ENCODE data around the gene LGALS7B.
"Not testable (repeated sequence)": the region's sequence is repeated elsewhere in the genome, so short reads cannot be mapped to it uniquely, and the experiment has no call there.

The LGALS7B gene

DNA sequence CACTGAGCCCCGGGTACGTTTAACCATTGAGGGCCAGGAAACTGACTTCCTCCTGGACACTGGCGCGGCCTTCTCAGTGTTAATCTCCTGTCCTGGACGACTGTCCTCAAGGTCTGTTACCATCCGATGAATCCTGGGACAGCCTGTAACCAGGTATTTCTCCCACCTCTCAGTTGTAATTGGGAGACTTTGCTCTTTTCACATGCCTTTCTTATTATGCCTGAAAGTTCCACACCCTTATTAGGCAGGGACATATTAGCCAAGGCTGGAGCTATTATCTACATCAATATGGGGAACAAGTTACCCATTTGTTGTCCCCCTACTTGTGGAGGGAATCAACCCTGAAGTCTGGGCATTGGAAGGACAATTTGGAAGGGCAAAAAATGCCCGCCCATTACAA is 36.9 kb downstream of the LGALS7B start:
- DNase-seq: not testable (repeated sequence)

DNA sequence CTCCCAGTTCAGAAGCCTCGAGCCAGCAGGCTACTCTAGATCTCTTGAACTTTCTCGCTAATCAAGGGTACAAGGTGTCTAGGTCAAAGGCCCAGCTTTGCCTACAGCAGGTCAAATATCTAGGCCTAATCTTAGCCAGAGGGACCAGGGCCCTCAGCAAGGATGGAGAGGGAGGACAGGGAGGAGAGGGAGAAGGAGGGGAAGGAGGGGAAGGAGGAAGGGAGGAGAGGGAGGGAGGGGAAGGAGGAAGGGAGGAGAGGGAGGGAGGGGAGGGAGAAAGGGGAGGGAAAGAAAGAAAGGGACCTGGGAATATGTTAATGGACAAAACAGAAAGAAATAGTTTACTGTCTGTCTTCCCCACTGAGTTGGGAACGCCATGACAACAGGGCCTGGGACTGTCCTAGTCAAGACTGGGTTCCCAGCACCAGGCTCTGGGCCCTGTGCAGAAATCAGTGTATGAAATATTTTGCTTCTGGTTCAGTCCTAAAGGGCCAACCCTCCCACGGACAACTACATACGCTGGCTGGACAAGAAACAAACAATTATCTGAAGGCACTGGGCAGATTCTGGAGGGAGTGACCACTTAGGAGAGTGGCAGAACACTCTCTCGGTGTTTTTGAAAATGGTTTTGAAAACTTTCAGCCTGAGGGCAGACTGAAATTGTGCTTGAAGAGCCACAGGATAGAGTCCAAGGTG is 38.0 kb downstream of the LGALS7B start:
- DNase-seq: no peak

DNA sequence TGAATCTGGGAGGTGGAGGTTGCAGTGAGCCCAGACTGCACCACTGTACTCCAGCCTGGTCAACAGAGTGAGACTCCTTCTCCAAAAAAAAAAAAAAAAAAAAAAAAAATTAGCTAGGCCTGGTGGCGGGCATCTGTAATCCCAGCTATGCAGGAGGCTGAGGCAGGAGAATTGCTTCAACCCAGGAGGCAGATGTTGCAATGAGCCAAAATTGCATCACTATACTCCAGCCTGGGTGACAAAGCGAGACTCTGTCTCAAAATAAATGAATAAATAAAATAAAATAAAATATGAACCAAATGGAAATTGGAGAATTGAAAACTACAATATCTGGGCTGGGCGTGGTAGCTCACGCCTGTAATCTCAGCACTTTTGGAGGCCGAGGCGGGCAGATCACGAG is 40.2 kb downstream of the LGALS7B start:
- DNase-seq: not testable (repeated sequence)

DNA sequence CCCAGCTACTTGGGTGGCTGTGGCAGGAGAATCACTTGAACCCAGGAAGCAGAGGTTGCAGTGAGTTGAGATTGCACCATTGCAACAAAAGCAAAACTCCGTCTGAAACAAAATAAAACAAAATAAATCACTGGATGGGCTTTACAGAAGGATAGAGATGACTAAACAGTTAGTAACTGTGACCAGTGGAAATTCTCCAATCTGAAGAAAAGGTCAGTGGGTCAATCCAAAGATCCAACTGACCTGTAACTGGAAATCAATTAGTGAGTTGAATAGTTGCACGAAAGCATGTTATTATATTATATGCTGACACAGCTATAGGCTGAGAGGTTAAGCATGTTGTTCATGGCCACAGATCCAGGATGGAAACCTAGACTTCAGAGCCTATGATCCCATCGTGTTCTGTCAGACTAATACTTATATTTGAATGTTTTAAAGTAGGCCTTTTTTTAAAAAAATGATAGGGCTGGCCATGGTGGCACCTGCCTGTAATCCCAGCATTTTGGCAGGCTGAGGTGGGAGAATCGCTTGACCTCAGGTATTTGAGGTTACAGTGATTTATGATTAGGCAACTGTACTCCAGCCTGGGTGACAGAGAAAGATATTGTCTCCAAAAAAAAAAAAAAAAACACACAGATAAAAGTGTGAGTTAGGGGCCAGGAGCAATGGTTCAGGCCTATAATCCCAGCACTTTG is 41.2 kb downstream of the LGALS7B start:
- DNase-seq: no peak

DNA sequence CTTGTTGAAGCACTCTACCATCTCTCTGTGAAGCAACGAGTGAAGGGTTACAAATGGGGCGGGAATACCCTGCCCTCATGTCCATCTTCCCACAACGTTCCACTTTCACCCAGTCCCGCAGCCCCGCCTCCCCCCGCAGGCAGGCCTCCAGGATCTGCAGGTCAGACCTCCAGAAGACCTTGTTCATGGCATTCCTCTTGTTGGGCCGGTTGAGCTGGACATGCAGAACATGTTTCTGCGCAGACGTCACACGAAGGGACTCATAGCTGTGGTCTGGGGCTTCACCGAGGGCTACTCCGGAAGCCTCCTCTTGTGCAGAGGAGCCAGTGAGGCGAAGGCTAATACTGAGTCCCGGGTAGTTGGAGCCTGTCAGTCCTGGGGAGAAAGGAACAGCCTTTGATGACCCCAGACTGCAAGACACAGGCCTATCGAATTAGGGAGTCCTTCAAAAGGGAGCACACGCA is 42.2 kb downstream of the LGALS7B start:
- no peak for DNase-seq

DNA sequence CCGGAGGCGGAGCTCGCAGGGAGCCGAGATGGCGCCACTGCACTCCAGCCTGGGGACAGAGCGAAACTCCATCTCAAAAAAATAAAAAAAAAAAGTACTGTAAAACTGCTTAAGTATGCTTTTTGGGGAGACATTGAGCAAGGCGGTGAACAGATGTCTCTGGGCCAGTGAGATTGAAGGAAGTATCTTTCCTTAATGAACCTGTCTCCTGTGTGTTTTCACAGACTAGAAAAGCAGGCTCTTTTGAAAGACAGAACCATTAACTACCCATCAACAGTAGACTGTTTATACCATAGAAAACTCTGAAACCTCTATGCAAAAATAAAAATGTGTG is 44.1 kb downstream of the LGALS7B start:
- DNase-seq: no peak

DNA sequence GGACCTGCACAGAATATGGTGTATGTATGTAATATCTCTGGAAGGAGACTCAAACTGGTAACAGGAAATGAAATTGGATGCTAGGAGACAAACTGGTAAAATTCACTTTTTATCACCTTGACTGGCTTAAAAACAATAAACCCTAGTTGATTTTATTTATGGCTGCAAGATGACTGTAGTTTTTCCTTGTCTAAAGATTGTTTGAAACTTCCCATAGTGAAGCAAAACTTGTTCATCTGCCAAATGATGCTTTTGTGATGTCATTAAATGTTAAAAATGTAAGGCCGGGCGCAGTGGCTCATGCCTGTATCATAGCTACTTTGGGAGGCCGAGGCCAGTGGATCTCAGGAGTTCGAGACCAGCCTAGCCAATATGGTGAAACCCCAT is 45.1 kb downstream of the LGALS7B start:
- DNase-seq: no peak

DNA sequence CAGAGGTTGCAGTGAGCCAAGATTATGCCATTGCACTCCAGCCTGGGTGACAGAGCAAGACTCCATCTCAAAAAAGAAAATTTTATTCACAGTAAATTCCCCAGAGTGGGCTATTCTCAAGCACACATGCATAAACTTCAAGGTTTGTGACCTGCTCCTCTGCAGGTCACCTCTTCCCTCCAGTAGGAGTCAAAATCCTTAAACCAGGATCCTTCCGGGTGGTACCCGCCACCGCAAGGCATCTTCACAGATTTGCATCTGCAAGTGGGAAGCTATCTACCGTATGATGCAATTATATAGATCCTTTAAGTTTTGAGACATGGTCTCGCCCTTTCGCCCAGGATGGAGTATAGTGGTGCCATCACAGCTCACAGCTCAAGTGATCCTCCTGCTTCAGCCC is 45.6 kb downstream of the LGALS7B start:
- DNase-seq: no peak

DNA sequence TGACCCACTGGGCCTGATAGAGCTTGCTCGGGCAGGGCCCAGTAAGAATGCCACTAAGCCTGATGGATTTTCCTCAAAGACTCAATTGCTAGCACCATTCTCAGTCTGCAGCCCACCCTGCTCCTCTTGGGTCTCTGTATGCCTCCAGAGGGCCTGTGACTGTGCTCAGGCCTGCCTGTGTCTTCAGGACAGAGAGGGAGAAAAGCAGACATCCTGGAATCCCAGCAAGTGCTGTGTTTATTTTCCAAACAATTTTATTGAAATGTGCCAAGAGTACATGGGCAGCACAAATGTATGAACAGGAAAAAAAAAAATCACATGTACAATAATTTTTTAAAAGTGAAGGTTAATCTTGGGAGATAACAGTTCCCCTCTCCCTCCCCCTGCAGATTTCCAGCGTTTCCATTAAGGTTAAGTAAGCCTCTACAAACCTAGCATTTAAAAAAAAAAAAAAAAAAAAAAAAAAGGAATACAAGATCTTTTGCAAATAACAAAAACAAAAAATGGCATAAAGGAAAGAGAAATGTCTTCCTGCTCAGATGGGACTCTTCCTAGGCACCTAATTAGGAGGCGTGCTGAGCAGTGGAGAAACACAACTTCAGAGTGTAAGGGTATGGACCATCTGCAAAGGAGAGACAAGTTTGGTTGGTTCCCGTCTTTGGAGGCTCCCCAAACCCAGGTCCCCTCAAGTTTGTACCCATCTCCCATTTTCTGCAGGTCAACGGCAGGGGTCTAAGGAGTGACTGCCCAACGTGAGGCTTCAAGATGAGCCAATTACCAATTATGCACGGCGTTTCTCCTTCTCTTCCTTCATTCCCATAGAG is 47.4 kb downstream of the LGALS7B start:
- DNase-seq: no peak

DNA sequence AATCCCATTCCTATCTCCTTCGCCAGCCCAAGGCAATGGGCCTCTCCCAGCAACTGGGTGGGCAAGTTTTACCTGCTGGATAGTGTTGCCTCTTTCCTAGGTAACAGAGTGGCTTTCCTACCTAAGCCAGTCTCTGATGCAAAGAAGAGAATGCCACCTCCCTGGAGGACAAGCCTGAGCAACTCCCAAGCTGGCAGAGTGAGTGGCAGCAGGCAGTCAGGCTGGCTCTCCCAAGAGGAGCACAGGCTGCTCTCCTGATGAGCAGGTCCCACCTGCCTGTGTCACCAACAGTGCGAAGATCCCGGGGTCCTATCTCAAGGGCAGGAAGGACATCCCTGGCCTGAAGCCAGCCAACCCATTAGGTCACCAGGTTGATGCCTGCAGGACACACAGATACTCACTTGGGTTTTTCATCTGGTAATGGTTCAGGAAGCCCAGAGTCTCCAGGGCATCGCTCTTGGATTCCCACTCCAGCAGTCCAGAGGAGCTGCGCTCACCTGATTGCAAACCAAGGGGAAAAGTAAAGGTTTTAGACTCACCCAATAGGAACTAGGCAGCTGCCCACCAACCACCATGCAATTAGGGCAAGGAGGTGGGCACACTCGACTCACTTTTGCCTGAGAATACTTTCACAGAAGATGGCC is 48.1 kb downstream of the LGALS7B start:
- DNase-seq: no peak

DNA sequence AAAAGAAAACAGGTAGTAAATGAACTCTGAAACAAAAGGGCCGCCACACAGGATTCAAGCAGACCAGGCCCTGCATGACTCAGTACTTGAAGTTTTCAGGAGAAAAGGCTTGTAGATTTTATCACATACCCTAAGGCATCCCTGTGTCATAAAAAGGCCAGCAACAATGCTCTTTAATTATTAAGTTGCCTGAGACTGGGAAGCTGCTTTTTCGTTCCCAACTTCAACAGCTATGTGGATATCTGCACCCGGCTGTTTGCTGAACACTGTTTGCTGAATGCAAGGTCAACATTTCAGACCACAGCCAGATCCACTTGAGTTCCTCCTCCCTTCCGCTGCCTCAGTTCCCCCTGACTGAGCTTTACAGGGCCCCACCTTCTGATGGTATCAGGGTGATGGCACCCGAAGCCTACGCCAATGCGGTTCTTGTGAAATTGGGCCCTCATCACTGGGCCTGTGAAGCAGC is 48.7 kb downstream of the LGALS7B start:
- DNase-seq: no peak

DNA sequence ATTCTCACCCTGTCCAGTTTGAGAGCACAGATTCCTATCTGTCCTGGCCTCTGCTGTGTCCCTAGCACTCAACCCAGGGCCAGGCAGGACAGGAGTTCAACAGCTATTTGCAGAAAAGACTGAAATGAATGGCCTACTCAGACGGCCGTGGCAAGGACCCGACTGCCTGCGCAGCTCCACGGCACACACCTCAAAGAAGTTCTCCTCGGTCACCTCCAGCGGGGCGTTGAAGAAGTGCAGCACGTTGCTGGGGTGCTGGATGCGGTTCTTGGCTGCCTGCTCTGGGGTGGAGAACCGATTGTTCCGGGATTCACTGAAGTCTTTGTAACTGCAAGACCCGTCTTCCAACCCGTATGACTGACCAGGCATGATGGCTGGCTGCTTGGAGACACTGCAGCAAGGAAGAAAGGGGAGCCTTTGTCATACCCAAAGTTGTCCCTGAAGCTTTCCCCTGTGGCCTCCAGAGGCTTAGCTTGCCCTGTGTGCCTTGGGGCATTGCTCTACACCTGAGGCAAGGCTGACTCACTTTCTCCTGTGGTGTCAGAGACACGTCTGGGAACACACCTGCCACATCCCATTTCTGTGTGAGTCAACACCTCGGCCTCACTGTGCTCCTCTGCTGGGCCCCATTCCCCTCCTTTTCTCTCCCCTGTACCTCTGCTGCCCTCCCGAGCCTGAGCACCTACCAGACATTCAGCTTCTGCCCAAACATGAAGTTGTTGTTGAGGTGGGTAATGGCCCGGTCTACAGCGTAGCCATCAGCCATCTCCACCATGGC is 49.4 kb downstream of the LGALS7B start:
- DNase-seq: no peak

DNA sequence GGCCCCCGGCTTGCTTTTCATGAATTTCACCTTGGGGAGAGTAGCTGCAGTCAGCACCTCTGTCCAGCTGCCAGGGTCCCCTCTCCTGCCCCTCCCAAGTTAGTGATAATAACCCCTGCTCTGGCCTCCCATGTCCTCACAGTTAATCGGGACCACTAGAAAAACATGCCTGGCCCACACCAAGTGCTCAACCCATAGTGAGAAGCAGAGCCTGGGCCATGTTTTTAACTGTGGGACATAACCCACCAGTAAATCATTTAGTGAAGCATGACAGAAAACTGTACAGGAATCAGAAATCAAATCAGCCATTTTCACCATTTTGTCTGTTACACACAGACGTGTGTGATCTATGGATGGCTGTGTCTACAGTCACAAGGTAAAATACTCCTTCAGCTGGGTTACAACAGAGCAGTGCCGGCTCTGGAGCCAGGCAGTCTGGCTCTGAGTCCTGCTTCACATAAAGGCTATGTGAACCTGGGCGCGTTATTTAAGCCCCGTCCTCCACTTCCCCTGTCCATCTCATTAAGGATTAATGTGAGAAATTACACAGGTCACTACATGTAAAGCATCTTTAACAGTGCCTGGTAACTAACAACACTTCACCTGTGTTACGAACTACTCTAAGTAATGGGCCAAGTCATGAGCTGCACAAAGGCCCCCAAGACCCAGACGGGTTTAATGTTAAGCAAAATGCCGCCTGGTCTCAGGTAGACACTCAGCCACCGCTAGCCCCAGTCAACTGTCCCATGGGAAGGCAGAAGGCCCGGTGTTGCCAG is 50.2 kb downstream of the LGALS7B start:
- DNase-seq: no peak

DNA sequence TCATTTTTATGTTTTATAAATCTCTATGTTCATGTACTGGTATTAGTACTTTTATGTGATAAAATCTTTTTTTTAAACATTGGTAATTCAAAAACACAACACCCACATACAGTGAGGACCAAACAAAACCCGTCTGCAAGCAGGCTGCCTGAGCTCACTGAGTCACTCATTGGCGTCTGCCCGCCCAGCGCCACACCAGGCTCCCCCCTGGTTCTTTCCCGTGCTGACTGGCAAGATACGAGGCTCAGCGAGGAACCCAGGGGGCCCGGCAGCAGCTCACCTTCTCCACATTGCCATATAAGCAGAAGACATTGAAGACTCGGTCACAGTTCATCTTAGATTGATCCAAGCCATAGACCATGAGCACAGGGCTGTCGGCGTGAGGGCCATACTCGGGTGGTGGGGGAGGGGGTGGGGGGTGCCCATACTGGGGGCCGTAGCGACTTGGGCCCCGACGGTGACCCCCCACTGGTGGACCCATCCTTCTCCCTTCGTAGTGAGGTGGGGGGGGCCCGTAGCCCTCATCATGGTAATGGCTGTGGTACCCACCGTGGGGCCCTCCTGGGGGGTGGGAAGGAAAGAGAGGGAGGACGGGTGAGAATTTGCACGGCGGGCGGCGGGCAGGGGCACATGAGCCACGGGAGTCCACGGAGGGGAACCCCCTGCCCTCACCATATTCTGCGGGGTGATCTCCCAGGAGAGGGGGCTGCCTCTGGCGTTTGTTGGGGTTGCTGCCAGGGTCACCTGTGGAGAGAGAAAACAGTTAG is 51.0 kb downstream of the LGALS7B start:
- no peak for DNase-seq

DNA sequence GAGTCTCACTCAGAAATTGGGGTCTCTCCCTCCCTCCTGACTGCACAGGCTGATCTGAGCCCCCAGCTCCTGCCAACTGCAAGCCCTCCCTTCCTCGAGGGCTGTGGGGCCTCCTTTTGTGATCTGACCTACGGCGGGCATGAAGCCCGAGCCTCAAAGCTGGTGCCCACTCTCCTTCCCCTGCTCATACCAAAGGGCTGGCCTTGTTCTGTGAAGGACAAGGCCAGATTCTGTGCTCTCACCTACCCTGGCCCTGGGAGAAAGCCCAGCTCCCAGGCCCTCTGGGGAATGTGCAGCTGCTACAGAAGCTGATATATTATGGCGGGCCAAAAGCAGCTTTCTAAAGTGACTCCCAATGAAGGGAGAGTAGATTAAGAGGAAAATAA is 51.6 kb downstream of the LGALS7B start:
- DNase-seq: no peak
